ENCODE measurements around the gene VWDE. TPM values are rescaled to one million over a fixed set of nuclear protein-coding genes. Genes with fewer than 3 reads are reported as not detected.

VWDE gene
- total RNA-seq, 3 donors from 2014 or later = 1.3 to 1.8 (median 1.4) TPM

DNA sequence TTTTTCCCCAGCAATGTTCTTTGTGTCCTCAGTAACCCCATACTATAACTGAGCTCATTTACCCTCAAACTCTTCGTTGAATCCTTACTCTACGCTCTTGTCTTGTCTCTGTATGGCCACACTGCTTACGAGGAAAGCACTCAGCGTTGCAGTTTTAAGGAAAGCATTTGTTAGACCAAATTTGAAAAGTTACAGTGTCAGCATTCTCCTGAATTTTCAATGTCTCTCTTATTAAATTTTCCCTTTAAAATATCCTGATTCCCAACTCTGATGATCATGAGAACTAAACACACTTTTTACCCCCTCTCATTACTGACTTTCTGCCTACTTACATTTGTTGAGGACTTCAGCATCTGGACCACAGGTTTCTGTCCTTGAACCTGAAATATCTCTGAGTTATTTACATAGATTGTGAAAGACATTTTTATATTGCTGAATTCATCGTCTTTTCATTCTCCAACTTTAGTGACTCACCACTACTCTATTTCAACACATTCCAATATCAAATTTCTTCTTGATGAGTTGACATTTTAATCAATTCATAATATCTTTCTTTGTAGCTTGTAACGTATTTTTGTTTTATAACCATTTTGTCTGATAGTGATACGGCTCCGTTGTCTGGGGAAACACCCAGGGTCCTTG, 19.8 kb upstream of the VWDE start:
- no peaks in the 10 kb centered on the region for H3K9me3 ChIP-seq
- intact Hi-C loops (cut with DNase I, micrococcal nuclease) = no loop called here
- no peak for TF ChIP-seq CTCF (IDR thresholded peaks at IDR 0.05)
- H3K4me1 ChIP-seq (ENCODE audit: low read depth) = no peaks in the 10 kb centered on the region
- no peaks in the 10 kb centered on the region for H3K36me3 ChIP-seq (ENCODE audit: low read depth)
- H3K4me3 ChIP-seq = no peak overlapping the region
- DNase-seq (no peak), ATAC-seq (no peak)

DNA sequence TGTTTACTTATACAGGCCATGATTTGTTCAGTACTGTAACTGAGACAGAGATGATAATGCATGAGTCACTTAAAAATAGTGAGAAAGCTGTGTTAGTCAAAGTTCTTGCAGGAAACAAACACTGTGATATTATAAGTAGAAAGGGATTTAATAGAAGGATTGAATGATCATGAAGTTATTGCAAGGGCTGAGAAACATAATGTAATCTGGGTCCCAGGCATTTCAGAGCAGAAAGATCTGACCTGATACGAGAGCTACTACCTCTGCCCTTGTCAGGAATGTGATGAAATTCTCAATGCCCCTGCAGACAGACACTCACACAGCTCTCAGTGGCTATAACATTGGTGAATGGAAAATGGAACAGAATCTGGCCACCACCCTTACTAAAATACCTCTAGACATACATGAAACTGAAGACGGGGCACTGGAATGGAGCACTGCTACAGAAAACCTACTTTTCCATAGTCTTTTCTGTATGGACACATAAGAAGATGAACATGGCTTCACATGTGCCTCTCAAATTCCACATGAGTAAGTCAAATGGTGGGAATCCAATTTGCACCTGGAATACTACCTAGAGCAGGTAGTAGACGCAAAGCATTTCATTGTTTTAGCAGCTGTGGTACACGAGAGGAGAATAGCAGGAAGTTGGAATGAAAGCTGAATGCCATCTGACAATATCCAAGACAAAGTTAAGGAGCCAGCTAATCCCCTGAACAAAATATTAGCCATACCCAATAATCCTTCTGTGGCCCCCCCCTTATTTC, 19.1 kb upstream of the VWDE start:
- TF ChIP-seq CTCF (IDR thresholded peaks at IDR 0.05) = no peak
- Histone ChIP-seq H3K4me1 (ENCODE audit: low read depth) (no peaks in the 10 kb centered on the region), H3K4me3 (no peak overlapping the region), H3K36me3 (ENCODE audit: low read depth) (no peaks in the 10 kb centered on the region), H3K9me3 (no peaks in the 10 kb centered on the region)
- intact Hi-C loops (cut with DNase I, micrococcal nuclease) = no loop called here
- ATAC-seq = no peak
- DNase-seq = no peak

- Histone ChIP-seq H3K36me3 (ENCODE audit: low read depth) (no peaks in the 10 kb centered on the region), H3K9me3 (no peaks in the 10 kb centered on the region), H3K4me1 (ENCODE audit: low read depth) (no peaks in the 10 kb centered on the region), H3K4me3 (no peak overlapping the region)
- intact Hi-C loops (cut with DNase I, micrococcal nuclease) = no loop called here
- no peak for DNase-seq
- no peak for TF ChIP-seq CTCF (IDR thresholded peaks at IDR 0.05)
- ATAC-seq = no peak
These were observed 14.8 kb upstream of the VWDE start for GRCh38 chr7:12418452-12418851.

GRCh38 chr7:12415072-12415471, 11.4 kb upstream of the VWDE start:
- no peaks in the 10 kb centered on the region for H3K36me3 ChIP-seq (ENCODE audit: low read depth)
- no peak for TF ChIP-seq CTCF (IDR thresholded peaks at IDR 0.05)
- no peaks in the 10 kb centered on the region for H3K4me1 ChIP-seq (ENCODE audit: low read depth)
- no peaks in the 10 kb centered on the region for H3K9me3 ChIP-seq
- H3K4me3 ChIP-seq = no peak overlapping the region
- no peak for DNase-seq
- ATAC-seq = no peak
- intact Hi-C loops (cut with DNase I, micrococcal nuclease) = no loop called here

GRCh38 chr7:12412407-12412806, 8.7 kb upstream of the VWDE start:
- H3K4me1 ChIP-seq (ENCODE audit: low read depth) = no peaks in the 10 kb centered on the region
- DNase-seq = no peak
- no peak overlapping the region for H3K4me3 ChIP-seq
- TF ChIP-seq CTCF (IDR thresholded peaks at IDR 0.05) = no peak
- intact Hi-C loops (cut with DNase I, micrococcal nuclease) = no loop called here
- H3K36me3 ChIP-seq (ENCODE audit: low read depth) = no peaks in the 10 kb centered on the region
- no peak for ATAC-seq
- peaks cover 2% of the 10 kb centered on the region for H3K9me3 ChIP-seq
